IMR-90 (cell line): ENCODE data around the gene TBC1D16. TPM values are rescaled to one million over a fixed set of nuclear protein-coding genes. Genes with fewer than 3 reads are reported as not detected.

ENCODE experiments used
- ATAC-seq: fragments of 200-7000 bp; cut with Tn5 transposase; 2 replicates; pipeline ENCODE4 v1.9.1; 2020; ENCODE audit warnings: low read depth, mild to moderate bottlenecking, moderate library complexity
- BruUV-seq: library from RNA; stranded (reverse); fragments of 400-500 nt; replicated peaks from 2 replicates; lab custom pipeline; 2021; lab: Mats Ljungman, UMichigan
- CTCF ChIA-PET: fragments of 300-600 bp; formaldehyde crosslinking; extraction: SDS; loops from one replicate; lab custom pipeline; 2021; ENCODE audit warnings: antibody characterized with exemption; lab: Yijun Ruan, JAX
- POLR2A ChIA-PET: fragments of 300-600 bp; sonication (Branson Sonifier 250); formaldehyde crosslinking; loops from one replicate; lab custom pipeline; 2022; ENCODE audit warnings: antibody characterized with exemption; ENCODE audit not compliant: unreplicated experiment; lab: Charles Lee
- DNase-seq: peaks from one replicate; pipeline ENCODE4 v3.0.0; 2013
- H2AFZ ChIP-seq: replicated peaks from 2 replicates; pipeline ENCODE3; 2013; ENCODE audit warnings: low read length, mild to moderate bottlenecking; ENCODE audit not compliant: poor library complexity
- H2AK5ac ChIP-seq: 2 replicates; pipeline ENCODE4 v1.6.1; 2013; ENCODE audit warnings: low read depth, low read length, inconsistent platforms
- H2AK9ac ChIP-seq: replicated peaks from 2 replicates; pipeline ENCODE3; 2013; ENCODE audit warnings: mild to moderate bottlenecking, low read depth, low read length, moderate library complexity; ENCODE audit not compliant: poor library complexity
- H2BK120ac ChIP-seq: 2 replicates; pipeline ENCODE4 v1.6.1; 2013; ENCODE audit warnings: low read depth, low read length, inconsistent platforms
- H2BK15ac ChIP-seq: 3 replicates; pipeline ENCODE4 v1.6.1; 2013; ENCODE audit warnings: low read depth, low read length, inconsistent platforms
- H2BK20ac ChIP-seq: 2 replicates; pipeline ENCODE4 v1.6.1; 2013; ENCODE audit warnings: low read depth, mild to moderate bottlenecking, inconsistent platforms, low read length, moderate library complexity
- H2BK5ac ChIP-seq: 2 replicates; pipeline ENCODE4 v1.6.1; 2013; ENCODE audit warnings: mild to moderate bottlenecking, low read depth, low read length, inconsistent platforms; ENCODE audit not compliant: poor library complexity, severe bottlenecking
- H3K14ac ChIP-seq: replicated peaks from 2 replicates; pipeline ENCODE4 v1.6.1; 2013; ENCODE audit warnings: low read depth, low read length, inconsistent platforms
- H3K18ac ChIP-seq: 2 replicates; pipeline ENCODE4 v1.6.1; 2013; ENCODE audit warnings: low read depth, low read length, control low read depth
- H3K23ac ChIP-seq: 2 replicates; pipeline ENCODE4 v1.6.1; 2013; ENCODE audit warnings: low read depth, low read length, inconsistent platforms
- H3K27ac ChIP-seq: 2 replicates; pipeline ENCODE4 v1.5.1; 2013; ENCODE audit warnings: mild to moderate bottlenecking, control low read depth, low read length; ENCODE audit not compliant: insufficient read depth
- H3K27me3 ChIP-seq: 2 replicates; pipeline ENCODE4 v1.6.1; 2013; ENCODE audit warnings: low read length; ENCODE audit not compliant: control insufficient read depth, insufficient read depth
- H3K36me3 ChIP-seq: 2 replicates; pipeline ENCODE4 v1.6.1; 2013; ENCODE audit warnings: low read length, mixed read lengths; ENCODE audit not compliant: control insufficient read depth, insufficient read depth
- H3K4ac ChIP-seq: 2 replicates; pipeline ENCODE4 v1.6.1; 2013; ENCODE audit warnings: low read depth, low read length, inconsistent platforms
- H3K4me1 ChIP-seq: 2 replicates; pipeline ENCODE4 v1.6.1; 2013; ENCODE audit warnings: low read length, mixed read lengths; ENCODE audit not compliant: control insufficient read depth, insufficient read depth
- H3K4me2 ChIP-seq: 2 replicates; pipeline ENCODE4 v1.6.1; 2013; ENCODE audit warnings: low read depth, mild to moderate bottlenecking, control low read depth, low read length, moderate library complexity
- H3K4me3 ChIP-seq: 2 replicates; pipeline ENCODE4 v1.5.1; 2013; ENCODE audit warnings: low read depth, mild to moderate bottlenecking, control low read depth, low read length, moderate library complexity; ENCODE audit not compliant: insufficient read depth
- H3K56ac ChIP-seq: 2 replicates; pipeline ENCODE4 v1.6.1; 2013; ENCODE audit warnings: low read length, inconsistent platforms; ENCODE audit not compliant: insufficient read depth; ENCODE audit errors: extremely low read depth
- H3K79me1 ChIP-seq, 2 experiments: 2 replicates each; pipeline ENCODE4 v1.6.1; 2013; ENCODE audit warnings: low read length in 2 of 2, inconsistent platforms in 1 of 2, low read depth in 1 of 2
- H3K9ac ChIP-seq: 2 replicates; pipeline ENCODE4 v1.6.1; 2013; ENCODE audit warnings: low read depth, low read length, control low read depth
- H3K9me1 ChIP-seq: 2 replicates; pipeline ENCODE4 v1.6.1; 2013; ENCODE audit warnings: low read length, inconsistent platforms; ENCODE audit not compliant: insufficient read depth
- H3K9me3 ChIP-seq: 2 replicates; pipeline ENCODE4 v1.6.1; 2013; ENCODE audit warnings: low read length; ENCODE audit not compliant: control insufficient read depth, insufficient read depth
- H4K20me1 ChIP-seq: 2 replicates; pipeline ENCODE4 v1.6.1; 2013; ENCODE audit warnings: low read length, inconsistent platforms; ENCODE audit not compliant: insufficient read depth
- H4K5ac ChIP-seq: 2 replicates; pipeline ENCODE4 v1.6.1; 2013; ENCODE audit warnings: mild to moderate bottlenecking, low read depth, low read length, control low read depth
- H4K8ac ChIP-seq, 2 experiments: 2 replicates each; pipeline ENCODE4 v1.6.1; 2013; ENCODE audit warnings: low read depth in 2 of 2, low read length in 2 of 2, control low read depth in 1 of 2, inconsistent platforms in 1 of 2
- H4K91ac ChIP-seq: 2 replicates; pipeline ENCODE4 v1.6.1; 2013; ENCODE audit warnings: low read depth, low read length, inconsistent platforms; ENCODE audit not compliant: insufficient read depth
- CEBPB ChIP-seq: IDR thresholded peaks from 2 replicates; pipeline ENCODE4 v1.6.1; 2012; ENCODE audit warnings: low read depth, low read length, improper control_type of control experiment
- CHD1 ChIP-seq: IDR thresholded peaks from 2 replicates; pipeline ENCODE4 v1.6.1; 2012; ENCODE audit warnings: low read depth, low read length, improper control_type of control experiment
- CTCF ChIP-seq: conservative IDR thresholded peaks from 2 replicates; pipeline ENCODE4 v1.5.1; 2012; ENCODE audit warnings: mild to moderate bottlenecking, low read depth, low read length, improper control_type of control experiment
- FOS ChIP-seq: fragments of 150-350 bp; IDR thresholded peaks from 2 replicates; pipeline ENCODE4 v1.6.1; 2016; ENCODE audit warnings: low read depth, low read length
- MAZ ChIP-seq: IDR thresholded peaks from 2 replicates; pipeline ENCODE4 v1.6.1; 2012; ENCODE audit warnings: low read depth, mild to moderate bottlenecking, low read length, improper control_type of control experiment, moderate library complexity, borderline replicate concordance
- MXI1 ChIP-seq: IDR thresholded peaks from 2 replicates; pipeline ENCODE4 v1.6.1; 2012; ENCODE audit warnings: low read depth, mild to moderate bottlenecking, low read length, moderate library complexity, borderline replicate concordance
- NFE2L2 ChIP-seq: fragments of 150-350 bp; IDR thresholded peaks from 2 replicates; pipeline ENCODE4 v1.6.1; 2016; ENCODE audit warnings: low read depth, mild to moderate bottlenecking, low read length
- POLR2A ChIP-seq: IDR thresholded peaks from 2 replicates; pipeline ENCODE4 v1.6.1; 2012; ENCODE audit warnings: mild to moderate bottlenecking, low read depth, low read length
- RAD21 ChIP-seq: IDR thresholded peaks from 2 replicates; pipeline ENCODE4 v1.6.1; 2012; ENCODE audit warnings: low read length, improper control_type of control experiment
- RFX5 ChIP-seq: IDR thresholded peaks from 2 replicates; pipeline ENCODE4 v1.8.0; 2012; ENCODE audit warnings: low read depth, mild to moderate bottlenecking, low read length, moderate library complexity
- SMC3 ChIP-seq: fragments of 150-350 bp; IDR thresholded peaks from 2 replicates; pipeline ENCODE4 v1.6.1; 2016; ENCODE audit warnings: low read depth, mild to moderate bottlenecking, antibody characterized with exemption, low read length, moderate library complexity
- WGBS, 2 experiments: methylation state at CpG; one replicate each; pipeline versions ENCODE4 v1.1.5 to v1.1.7; 2013; ENCODE audit warnings: missing lambda C conversion rate in 2 of 2; ENCODE audit not compliant: insufficient read length in 1 of 2; ENCODE audit errors: extremely low coverage in 2 of 2; 5-methylcytosine and 5-hydroxymethylcytosine counted together
- dilution Hi-C: fragments of 300-500 bp; cut with HindIII; formaldehyde crosslinking; loops from one replicate; pipeline ENCODE4 v1.14.3; 2018; ENCODE audit warnings: low sequenced_read_pairs; ENCODE audit not compliant: unreplicated experiment
- in situ Hi-C: fragments of 300-500 bp; cut with MboI; formaldehyde crosslinking; loops from 3 replicates; pipeline ENCODE4 v1.14.3; 2019; ENCODE audit warnings: low sequenced_read_pairs, inconsistent platforms, mixed read lengths
- intact Hi-C: fragments of 100-400 bp; cut with micrococcal nuclease; formaldehyde crosslinking; loops from 2 replicates; pipeline ENCODE4 v1.10.0; 2022
- polyA plus RNA-seq, 3 experiments: library from polyadenylated mRNA; depleted of rRNA; stranded (reverse); fragments of >200 nt; gene quantifications; 2 replicates each; pipeline ENCODE4 v1.2.3, GENCODE V29; 2012; ENCODE audit warnings: low replicate concordance in 1 of 3
- total RNA-seq: library from RNA; depleted of rRNA; stranded (reverse); fragments of >200 nt; gene quantifications from 2 replicates; pipeline ENCODE4 v1.2.3, GENCODE V29; 2012
- TF ChIP-seq, protein P1 (sequence below): fragments of 150-350 bp; IDR thresholded peaks from 2 replicates; pipeline ENCODE4 v1.6.1; 2017; ENCODE audit warnings: mild to moderate bottlenecking, antibody characterized with exemption, low read length, low read depth
- TF ChIP-seq, protein P2 (sequence below): fragments of 150-350 bp; IDR thresholded peaks from 2 replicates; pipeline ENCODE4 v1.6.1; 2016; ENCODE audit warnings: low read depth, mild to moderate bottlenecking, low read length, moderate library complexity, borderline replicate concordance

The TBC1D16 gene
- total and polyA plus RNA-seq, 2 of the 4 experiments (the other 2 are of a cell fraction) = 10.1 to 16.7 TPM

DNA sequence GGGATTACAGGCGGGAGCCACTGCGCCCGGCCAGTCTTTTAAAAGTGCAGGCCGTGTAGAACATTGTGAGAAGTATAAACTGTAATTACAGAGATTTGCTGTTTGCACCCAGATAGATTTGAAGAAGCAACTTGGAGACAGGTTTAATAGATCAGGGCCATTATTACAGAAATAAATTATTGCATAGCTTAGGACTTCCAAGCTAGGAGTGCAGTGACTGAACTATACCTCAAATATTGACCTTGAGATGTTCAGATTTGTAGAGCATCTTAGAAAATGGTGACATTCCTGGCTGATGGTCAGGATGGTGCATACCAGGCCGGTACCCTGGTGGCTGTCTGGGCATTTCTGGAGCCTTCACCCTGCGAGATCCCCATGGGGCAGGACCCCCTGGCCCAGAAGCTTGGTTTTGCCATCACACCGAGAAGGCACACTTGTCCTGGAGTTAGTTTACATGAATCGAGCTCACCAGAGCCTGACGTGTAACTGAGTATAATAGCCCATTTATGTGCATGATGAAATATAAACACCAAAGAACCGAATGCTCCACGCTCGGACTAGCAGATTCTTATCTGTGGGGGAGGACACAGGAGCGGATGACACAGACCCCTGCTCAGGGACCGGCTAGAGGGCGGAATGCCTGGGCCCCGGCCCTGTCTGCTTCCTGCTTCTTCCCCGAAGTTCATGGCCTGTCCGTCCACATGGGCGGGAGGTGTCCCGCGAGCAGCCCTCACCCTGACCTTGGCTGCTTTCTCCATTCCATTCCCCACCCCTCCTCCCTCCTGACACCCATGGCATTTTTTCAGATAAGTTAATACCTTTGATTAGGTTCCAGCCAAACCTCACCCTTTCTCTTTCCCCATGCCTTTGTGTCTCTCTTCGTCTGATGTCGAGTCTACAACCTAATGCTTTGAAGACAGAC lies 32.9 kb upstream of the TBC1D16 start:
- no peaks in the 10 kb centered on the region for H3K9me3 ChIP-seq
- H3K4me3 ChIP-seq = no peak overlapping the region
- in situ Hi-C loops = no loop called here
- TF ChIP-seq NFE2L2 (no peak), MXI1 (no peak), RFX5 (no peak), CHD1 (no peak), CTCF (no peak; the same call in 1 of the 2 replicates), FOS (peak; percentile 39; the same call in 1 of the 2 replicates), POLR2A (no peak), CEBPB (peak; percentile 82), RAD21 (no peak), MAZ (peak; percentile 58; the same call in 1 of the 2 replicates), SMC3 (no peak)
- TF ChIP-seq, protein P1, sequence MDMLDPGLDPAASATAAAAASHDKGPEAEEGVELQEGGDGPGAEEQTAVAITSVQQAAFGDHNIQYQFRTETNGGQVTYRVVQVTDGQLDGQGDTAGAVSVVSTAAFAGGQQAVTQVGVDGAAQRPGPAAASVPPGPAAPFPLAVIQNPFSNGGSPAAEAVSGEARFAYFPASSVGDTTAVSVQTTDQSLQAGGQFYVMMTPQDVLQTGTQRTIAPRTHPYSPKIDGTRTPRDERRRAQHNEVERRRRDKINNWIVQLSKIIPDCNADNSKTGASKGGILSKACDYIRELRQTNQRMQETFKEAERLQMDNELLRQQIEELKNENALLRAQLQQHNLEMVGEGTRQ = no peak
- TF ChIP-seq, protein P2, sequence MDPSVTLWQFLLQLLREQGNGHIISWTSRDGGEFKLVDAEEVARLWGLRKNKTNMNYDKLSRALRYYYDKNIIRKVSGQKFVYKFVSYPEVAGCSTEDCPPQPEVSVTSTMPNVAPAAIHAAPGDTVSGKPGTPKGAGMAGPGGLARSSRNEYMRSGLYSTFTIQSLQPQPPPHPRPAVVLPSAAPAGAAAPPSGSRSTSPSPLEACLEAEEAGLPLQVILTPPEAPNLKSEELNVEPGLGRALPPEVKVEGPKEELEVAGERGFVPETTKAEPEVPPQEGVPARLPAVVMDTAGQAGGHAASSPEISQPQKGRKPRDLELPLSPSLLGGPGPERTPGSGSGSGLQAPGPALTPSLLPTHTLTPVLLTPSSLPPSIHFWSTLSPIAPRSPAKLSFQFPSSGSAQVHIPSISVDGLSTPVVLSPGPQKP = no peak

More for the DNA sequence above, 32.9 kb upstream of the TBC1D16 start:
- intact Hi-C loops (loop anchor here (1.0 kb wide), 1 partner anchor 31 kb away; no protein-coding TSS in a partner anchor), dilution Hi-C loops (no loop called here)
- Histone ChIP-seq H3K56ac (0 out of 2 replicates have a peak overlapping the region, but pooled peaks have one; percentile 16), H2BK20ac (peak overlapping the region; percentile 70), H3K18ac (peak overlapping the region; percentile 64), H3K27me3 (no peaks in the 10 kb centered on the region), H3K36me3 (no peaks in the 10 kb centered on the region), H4K5ac (peak overlapping the region; percentile 57), H2BK15ac (peak overlapping the region; percentile 94), H3K9me1 (peaks cover 15% of the 10 kb centered on the region), H2BK5ac (peak overlapping the region; percentile 35), H4K8ac (peak overlapping the region; percentile 62 to 90), H3K27ac (peak overlapping the region; percentile 83), H3K9ac (peak overlapping the region; percentile 31; the same call in 1 of the 2 replicates), H2AK5ac (peak overlapping the region; percentile 83), H2AK9ac (peak overlapping the region; percentile 70), H3K23ac (peak overlapping the region; percentile 89), H2AFZ (peak overlapping the region; percentile 94), H3K4me2 (peak overlapping the region; percentile 62), H4K91ac (peak overlapping the region; percentile 83), H2BK120ac (peak overlapping the region; percentile 89), H3K4me1 (peaks cover 25% of the 10 kb centered on the region), H3K79me1 (no peaks in the 10 kb centered on the region), H3K14ac (peak overlapping the region; percentile 58), H3K4ac (peak overlapping the region; percentile 85), H4K20me1 (no peaks in the 10 kb centered on the region)
- 13% methylated on average over 9 of the region's 23 CpGs; no CpG with 5 or more reads in 1 of the 2 experiments for WGBS, 2 experiments
- peak; percentile 83 for ATAC-seq
- POLR2A ChIA-PET = no interaction called here
- no TSS peak for BruUV-seq
- peak; percentile 89 for DNase-seq
- CTCF ChIA-PET = interaction anchor here (0.6 to 0.7 kb wide), 3 partner anchors 60 to 1646 kb away, joined by 3 read pairs; no protein-coding TSS in a partner anchor
